Stimulated activated CD8-positive, alpha-beta memory T cell treated with anti-CD3 and anti-CD28 coated beads, Interleukin-7, amount 100 ng/mL, for 48 hours (primary cell): ENCODE results near the gene RPS6KA4.

Experiments used
- DNase-seq, 2 donors: peaks; one replicate each; pipeline ENCODE4 v3.0.0-alpha.2; 2020; ENCODE audit warnings: low read depth in 1 of 2; ENCODE audit errors: extremely low read depth in 1 of 2

The RPS6KA4 gene

DNA sequence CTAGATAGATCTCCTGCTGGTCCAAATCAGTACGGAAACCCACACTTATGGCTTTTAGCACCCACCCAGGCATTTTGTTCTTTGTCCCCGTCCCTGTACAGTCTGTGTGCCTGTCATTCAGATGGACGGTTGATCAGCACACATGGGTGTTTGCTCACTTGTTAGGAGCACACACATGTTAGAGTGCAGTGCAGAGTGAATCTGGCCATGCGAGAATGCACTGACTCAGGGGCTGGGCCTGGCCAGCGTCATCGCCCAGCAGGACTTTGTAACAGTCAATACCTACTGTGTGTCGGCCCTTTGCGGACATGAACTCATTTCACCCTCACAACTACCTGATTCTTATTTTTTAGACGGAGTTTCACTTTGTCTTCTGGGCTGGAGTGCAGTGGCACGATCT is 3.4 kb downstream of the RPS6KA4 start:
- no peak for DNase-seq

GRCh38 chr11:64364435-64364834 is 5.5 kb downstream of the RPS6KA4 start:
- no peak for DNase-seq

- no peak for DNase-seq
Observed at GRCh38 chr11:64364911-64365310, 5.9 kb downstream of the RPS6KA4 start.

DNA sequence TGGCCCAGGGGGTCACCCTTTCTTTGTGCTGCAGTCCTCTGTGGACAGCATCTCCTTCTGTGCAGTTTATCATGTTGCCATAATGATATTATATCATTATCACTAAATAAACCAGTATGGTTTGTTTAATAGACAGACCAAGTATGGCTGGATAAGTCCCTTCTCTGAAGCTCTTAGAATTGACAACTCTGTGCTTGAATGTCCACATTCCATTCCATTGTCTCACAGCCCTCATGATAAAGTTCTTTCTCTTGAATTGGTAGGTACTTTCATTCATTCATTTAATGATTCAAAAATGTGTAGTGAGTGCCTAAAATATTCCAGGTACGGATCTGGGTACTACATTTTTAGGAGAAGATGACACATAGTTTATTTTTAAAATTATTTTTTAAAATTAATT is 7.8 kb downstream of the RPS6KA4 start:
- DNase-seq: no peak

DNA sequence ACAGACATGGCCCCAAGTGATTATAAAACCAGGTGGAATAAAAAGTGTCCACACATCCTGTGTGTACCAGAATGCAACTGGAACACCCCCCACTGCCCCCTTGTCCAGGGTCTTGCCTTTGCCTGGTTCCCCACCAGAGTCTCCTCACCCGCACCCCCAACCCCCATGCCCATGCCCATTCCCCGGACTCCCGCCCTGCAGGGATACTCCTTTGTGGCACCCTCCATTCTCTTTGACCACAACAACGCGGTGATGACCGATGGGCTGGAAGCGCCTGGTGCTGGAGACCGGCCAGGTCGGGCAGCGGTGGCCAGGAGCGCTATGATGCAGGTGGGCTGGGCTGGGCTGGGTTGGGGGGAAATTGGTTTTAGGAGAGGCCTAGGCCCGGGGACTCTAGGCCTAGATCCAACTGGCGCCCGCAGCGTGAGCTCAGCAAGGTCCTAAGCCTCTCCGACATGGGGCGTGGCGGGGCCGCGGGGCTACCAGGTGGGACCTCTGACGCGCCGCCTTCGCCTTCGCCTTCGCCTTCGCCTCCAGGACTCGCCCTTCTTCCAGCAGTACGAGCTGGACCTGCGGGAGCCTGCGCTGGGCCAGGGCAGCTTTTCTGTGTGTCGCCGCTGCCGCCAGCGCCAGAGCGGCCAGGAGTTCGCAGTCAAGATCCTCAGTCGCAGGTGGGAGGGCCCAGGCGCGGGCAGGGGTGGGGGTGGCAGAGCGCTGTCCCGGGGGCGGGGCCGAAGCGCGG is 9.1 kb downstream of the RPS6KA4 start:
- DNase-seq: no peak

DNA sequence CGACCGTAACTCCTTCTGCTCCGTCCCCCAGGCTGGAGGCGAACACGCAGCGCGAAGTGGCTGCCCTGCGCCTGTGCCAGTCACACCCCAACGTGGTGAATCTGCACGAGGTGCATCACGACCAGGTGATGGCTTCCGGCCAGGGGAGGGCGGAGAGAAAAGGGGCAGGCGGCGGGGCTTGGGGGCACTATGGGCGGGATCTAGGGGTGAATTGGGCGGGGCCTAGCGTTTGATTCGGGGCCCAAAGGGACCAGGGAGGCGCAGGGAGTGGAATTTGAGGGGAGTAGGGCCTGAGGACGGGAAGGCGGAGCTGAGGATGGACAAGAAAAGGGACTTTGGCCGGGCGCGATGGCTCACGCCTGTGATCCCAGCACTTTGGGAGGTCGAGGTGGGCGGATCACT is 9.7 kb downstream of the RPS6KA4 start:
- no peak for DNase-seq

DNA sequence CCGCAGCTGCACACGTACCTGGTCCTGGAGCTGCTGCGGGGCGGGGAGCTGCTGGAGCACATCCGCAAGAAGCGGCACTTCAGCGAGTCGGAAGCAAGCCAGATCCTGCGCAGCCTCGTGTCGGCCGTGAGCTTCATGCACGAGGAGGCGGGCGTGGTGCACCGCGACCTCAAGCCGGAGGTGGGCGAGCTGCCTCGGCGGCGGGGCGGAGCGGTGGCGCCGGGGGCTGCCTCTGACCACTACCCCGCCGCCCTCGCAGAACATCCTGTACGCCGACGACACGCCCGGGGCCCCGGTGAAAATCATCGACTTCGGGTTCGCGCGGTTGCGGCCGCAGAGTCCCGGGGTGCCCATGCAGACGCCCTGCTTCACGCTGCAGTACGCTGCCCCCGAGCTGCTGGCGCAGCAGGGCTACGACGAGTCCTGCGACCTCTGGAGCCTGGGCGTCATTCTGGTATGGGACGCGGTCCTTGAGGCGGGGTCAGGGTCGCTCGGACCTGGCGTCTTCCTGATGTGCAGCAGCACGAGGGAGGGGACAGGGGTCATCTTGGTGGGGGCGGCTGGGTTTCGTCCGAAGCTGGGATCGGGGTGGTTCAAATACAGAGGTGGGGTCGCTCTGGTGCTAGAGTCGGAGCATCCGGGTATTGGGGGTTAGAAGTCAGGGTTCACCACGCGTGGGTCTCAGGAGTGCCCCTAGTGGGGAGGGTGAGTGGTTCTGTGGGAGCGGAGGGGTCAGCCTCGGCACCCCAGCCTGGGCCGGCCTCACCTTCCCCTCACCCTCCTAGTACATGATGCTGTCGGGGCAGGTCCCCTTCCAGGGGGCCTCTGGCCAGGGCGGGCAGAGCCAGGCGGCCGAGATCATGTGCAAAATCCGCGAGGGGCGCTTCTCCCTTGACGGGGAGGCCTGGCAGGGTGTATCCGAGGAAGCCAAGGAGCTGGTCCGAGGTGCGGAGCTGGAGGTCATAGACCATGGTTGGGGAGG is 10.8 kb downstream of the RPS6KA4 start:
- DNase-seq: no peak

DNA sequence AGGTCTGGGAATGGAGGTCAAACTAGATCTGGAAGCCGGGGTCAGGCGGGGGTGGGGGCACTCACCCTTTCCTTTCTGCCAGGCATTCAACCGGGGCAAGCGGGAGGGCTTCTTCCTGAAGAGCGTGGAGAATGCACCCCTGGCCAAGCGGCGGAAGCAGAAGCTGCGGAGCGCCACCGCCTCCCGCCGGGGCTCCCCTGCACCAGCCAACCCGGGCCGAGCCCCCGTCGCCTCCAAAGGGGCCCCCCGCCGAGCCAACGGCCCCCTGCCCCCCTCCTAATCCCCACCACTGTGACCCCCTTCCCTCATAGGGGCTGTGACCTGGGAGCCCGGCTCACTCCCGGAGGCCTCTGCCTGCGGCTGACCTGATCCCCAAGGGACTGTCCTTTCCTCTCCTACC is 12.2 kb downstream of the RPS6KA4 start:
- no peak for DNase-seq

- DNase-seq: no peak
Observed at GRCh38 chr11:64372021-64372420, 13.1 kb downstream of the RPS6KA4 start.

- DNase-seq: no peak
Observed at GRCh38 chr11:64372802-64373597, 14.0 kb downstream of the RPS6KA4 start.

- DNase-seq: no peak
Observed at GRCh38 chr11:64373598-64373974, 14.6 kb downstream of the RPS6KA4 start.

GRCh38 chr11:64376071-64376470 is 17.1 kb downstream of the RPS6KA4 start:
- DNase-seq: no peak

- DNase-seq: no peak
Observed at GRCh38 chr11:64378335-64378880, 19.4 kb downstream of the RPS6KA4 start.

- no peak for DNase-seq
Observed at GRCh38 chr11:64379160-64379559, 20.2 kb downstream of the RPS6KA4 start.

GRCh38 chr11:64379817-64380709 is 21.1 kb downstream of the RPS6KA4 start:
- DNase-seq: no peak

DNA sequence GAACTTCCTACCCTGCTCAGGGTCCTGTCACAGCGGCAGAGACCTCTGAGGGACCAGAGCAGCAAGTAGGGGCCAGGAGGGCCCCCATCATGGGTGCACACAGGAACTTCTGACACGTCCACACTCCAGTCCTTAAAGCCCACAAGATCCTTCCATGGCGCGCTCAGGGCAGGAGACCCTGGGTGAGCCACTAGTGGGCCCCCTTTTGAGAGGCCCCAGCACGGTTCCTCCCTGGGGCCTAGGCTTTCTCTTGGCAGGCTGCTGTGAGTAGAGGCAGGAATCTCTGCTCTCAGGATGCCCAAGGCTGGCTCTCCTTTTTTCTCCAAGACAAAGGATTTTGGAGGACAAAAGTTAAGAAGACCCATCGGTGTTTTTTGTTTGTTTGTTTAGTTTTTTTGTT is 22.4 kb downstream of the RPS6KA4 start:
- no peak for DNase-seq

DNA sequence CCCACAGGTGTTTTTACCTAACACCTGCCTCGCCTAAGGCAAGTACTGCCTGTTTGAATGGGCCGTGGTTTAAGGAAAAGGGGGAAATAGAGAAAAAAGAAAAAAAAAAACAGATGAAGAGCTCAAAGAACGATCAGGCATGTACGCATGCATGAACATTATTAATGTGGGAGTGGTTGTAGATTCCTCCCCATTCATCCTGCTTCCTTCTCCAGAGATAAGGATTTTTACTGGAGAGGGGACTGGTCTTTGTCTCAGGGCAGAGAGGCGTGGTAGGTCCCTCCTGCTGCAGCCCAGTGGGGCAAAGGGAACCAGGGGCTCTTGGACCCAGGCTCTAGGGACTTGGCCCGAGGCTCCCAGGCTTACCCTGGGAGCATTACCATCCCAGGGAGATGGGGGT is 23.1 kb downstream of the RPS6KA4 start:
- no peak for DNase-seq

DNA sequence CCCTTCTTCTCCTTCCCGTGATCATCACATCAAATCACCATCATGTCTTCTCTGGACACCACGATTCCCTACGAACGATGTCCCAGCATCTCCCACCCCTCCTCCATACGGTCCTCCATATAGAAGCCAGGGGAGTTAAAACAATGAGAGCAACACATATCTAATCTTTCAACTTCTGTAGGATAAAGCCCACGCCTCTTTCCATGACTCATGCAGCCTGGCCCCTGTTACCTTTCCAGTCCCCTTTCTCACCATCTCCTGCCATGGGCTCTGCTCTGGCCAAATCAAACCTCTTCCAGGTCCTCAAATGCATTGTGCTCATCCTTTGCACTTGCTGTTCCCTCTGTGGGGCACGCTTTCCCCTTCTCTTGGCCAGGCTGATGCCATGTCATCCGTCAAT is 23.6 kb downstream of the RPS6KA4 start:
- DNase-seq: no peak

GRCh38 chr11:64383580-64383979 is 24.6 kb downstream of the RPS6KA4 start:
- no peak for DNase-seq
